ENCODE data around the gene OPN4. TPM values are rescaled to one million over a fixed set of nuclear protein-coding genes. Genes with fewer than 3 reads are reported as not detected.

Gene OPN4
- under 1 TPM in 1 of 4 donors, not detected in 3; 0.59 TPM for total RNA-seq

- WGBS, 2 donors = 84 to 86% methylated on average over 16 to 17 of the region's 17 CpGs
- Histone ChIP-seq H3K4me1 (peaks cover 0 to 20% (median under 1%) of the 10 kb centered on the region in 4 donors), H3K4me3 (no peak within 1 kb of the TSS), H3K27me3 (no peaks in the 10 kb centered on the region), H3K27ac (no peak within 1 kb of the TSS), H3K36me3 (no peaks in the 10 kb centered on the region), H3K9me3 (no peaks in the 10 kb centered on the region)
- no peak for DNase-seq (ENCODE audit: low spot score in 2 of 2)
- no peak for TF ChIP-seq CTCF (IDR thresholded peaks at IDR 0.05)
Observed at GRCh38 chr10:86654411-86655172, at the start of gene OPN4. Gene OPN4 (plus strand): TSS chr10:86654547. CDS start chr10:86654784, 237 bp downstream.

GRCh38 chr10:86607674-86608073, 46.7 kb upstream of the OPN4 start:
- Histone ChIP-seq H3K36me3 (no peaks in the 10 kb centered on the region), H3K27me3 (no peaks in the 10 kb centered on the region), H3K4me3 (no peak overlapping the region), H3K27ac (no peak overlapping the region), H3K9me3 (peaks cover 0 to 40% (median 2%) of the 10 kb centered on the region in 4 donors), H3K4me1 (no peaks in the 10 kb centered on the region)
- no peak for TF ChIP-seq EP300 (IDR thresholded peaks at IDR 0.05)
- DNase-seq (ENCODE audit: low spot score in 2 of 2) = no peak

- Histone ChIP-seq H3K4me1 (no peaks in the 10 kb centered on the region), H3K9me3 (peaks cover 0 to 38% (median 2%) of the 10 kb centered on the region in 4 donors), H3K4me3 (no peak overlapping the region), H3K36me3 (no peaks in the 10 kb centered on the region), H3K27me3 (no peaks in the 10 kb centered on the region), H3K27ac (no peak overlapping the region)
- no peak for TF ChIP-seq EP300 (IDR thresholded peaks at IDR 0.05)
- TF ChIP-seq CTCF (IDR thresholded peaks at IDR 0.05) = no peak
- TF ChIP-seq POLR2A (IDR thresholded peaks at IDR 0.05) = no peak
- DNase-seq (ENCODE audit: low spot score in 2 of 2) = no peak
Observed at GRCh38 chr10:86609920-86610319, 44.4 kb upstream of the OPN4 start.

- no peaks in the 10 kb centered on the region for H3K36me3 ChIP-seq
- H3K9me3 ChIP-seq = peaks cover 0 to 25% (median 2%) of the 10 kb centered on the region in 4 donors
- no peak overlapping the region for H3K4me3 ChIP-seq
- no peaks in the 10 kb centered on the region for H3K4me1 ChIP-seq
- no peak overlapping the region for H3K27ac ChIP-seq
- TF ChIP-seq CTCF (IDR thresholded peaks at IDR 0.05) (no peak), POLR2A (IDR thresholded peaks at IDR 0.05) (no peak), EP300 (IDR thresholded peaks at IDR 0.05) (no peak)
- no peaks in the 10 kb centered on the region for H3K27me3 ChIP-seq
- DNase-seq (ENCODE audit: low spot score in 2 of 2) = no peak
- 91% methylated on average over 1 of the region's 1 CpG for WGBS, 2 donors
Observed at GRCh38 chr10:86611386-86611785, 43.0 kb upstream of the OPN4 start.

GRCh38 chr10:86613096-86613495, 41.3 kb upstream of the OPN4 start:
- no peak for DNase-seq (ENCODE audit: low spot score in 2 of 2)
- peaks cover 0 to 9% (median 0%) of the 10 kb centered on the region in 4 donors for H3K9me3 ChIP-seq
- H3K27ac ChIP-seq = no peak overlapping the region
- H3K4me1 ChIP-seq = no peaks in the 10 kb centered on the region
- no peaks in the 10 kb centered on the region for H3K36me3 ChIP-seq
- H3K4me3 ChIP-seq = no peak overlapping the region
- H3K27me3 ChIP-seq = no peaks in the 10 kb centered on the region
- WGBS, 2 donors = 82 to 83% methylated on average over 5 of the region's 5 CpGs
- no peak for TF ChIP-seq POLR2A (IDR thresholded peaks at IDR 0.05)
- no peak for TF ChIP-seq CTCF (IDR thresholded peaks at IDR 0.05)
- no peak for TF ChIP-seq EP300 (IDR thresholded peaks at IDR 0.05)
